Thyroid gland (tissue), 4 donors: Measurements from ENCODE around the gene FLAD1. TPM values are rescaled to one million over a fixed set of nuclear protein-coding genes. Genes with fewer than 3 reads are reported as not detected.

Source experiments
- DNase-seq, 2 donors: peaks; one replicate each; pipeline ENCODE4 v3.0.0-alpha.2; 2019
- H3K27ac ChIP-seq, 3 donors: fragments of 200-600 bp; sonication (generic); 1 replicate in 2 of 3; 2 replicates in 1 of 3; pipeline ENCODE4 v1.5.1; 2016 to 2019; ENCODE audit warnings: mild to moderate bottlenecking in 1 of 3, moderate library complexity in 1 of 3
- H3K27me3 ChIP-seq: fragments of 200-600 bp; sonication (generic); one replicate; pipeline ENCODE4 v1.5.1; 2019
- H3K36me3 ChIP-seq, 2 donors: fragments of 200-600 bp; sonication (generic); one replicate each; pipeline ENCODE4 v1.5.1; 2016 to 2019
- H3K4me1 ChIP-seq, 2 donors: fragments of 200-600 bp; sonication (generic); one replicate each; pipeline ENCODE4 v1.5.1; 2017 to 2019
- H3K4me3 ChIP-seq, 3 donors: fragments of 200-600 bp; sonication (generic); replicated peaks in 1 of 3; 1 replicate in 2 of 3; 2 replicates in 1 of 3; pipeline ENCODE4 v1.5.1; 2016; ENCODE audit warnings: mild to moderate bottlenecking in 1 of 3
- H3K9me3 ChIP-seq: fragments of 200-600 bp; sonication (generic); one replicate; pipeline ENCODE4 v1.5.1; 2017
- CTCF ChIP-seq, 6 experiments: fragments of 200-600 bp in 3 of 6; fragments of 450-650 bp in 3 of 6; sonication (generic) in 3 of 6; IDR thresholded peaks; one replicate each; pipeline ENCODE4 v1.5.1; 2016 to 2019; ENCODE audit warnings: antibody characterized with exemption in 6 of 6, mild to moderate bottlenecking in 2 of 6, inconsistent platforms in 1 of 6, moderate library complexity in 1 of 6
- POLR2A ChIP-seq, 2 donors: fragments of 450-650 bp; IDR thresholded peaks; one replicate each; pipeline ENCODE4 v1.6.1; 2017; ENCODE audit warnings: antibody characterized with exemption in 2 of 2, mild to moderate bottlenecking in 2 of 2, moderate library complexity in 1 of 2
- WGBS, 2 donors: methylation state at CpG; one replicate each; pipeline ENCODE4 v1.1.5; 2017; 5-methylcytosine and 5-hydroxymethylcytosine counted together
- intact Hi-C: fragments of 100-400 bp; cut with DNase I; formaldehyde crosslinking; loops from one replicate; pipeline ENCODE4 v1.15.1; 2023
- microRNA-seq: library from miRNA; unstranded; fragments of <30 nt; microRNA quantifications from one replicate; pipeline ENCODE4, GENCODE V29; 2016
- small RNA-seq: library from RNA; depleted of rRNA; stranded (forward); fragments of <200 nt; gene quantifications from one replicate; pipeline ENCODE3, GENCODE V24; 2016
- total RNA-seq, 4 donors: library from RNA; depleted of rRNA; stranded (reverse); fragments of >200 nt; gene quantifications; one replicate each; pipeline ENCODE4 v1.2.3, GENCODE V29; 2016

FLAD1 gene
- total RNA-seq, 4 donors from 2014 or later = 24.1 to 39.3 (median 31.1) TPM

- H3K4me3 ChIP-seq = no peak overlapping the region
- intact Hi-C loops = no loop called here
- TF ChIP-seq CTCF (IDR thresholded peaks at IDR 0.05) (no peak), POLR2A (IDR thresholded peaks at IDR 0.05) (no peak)
- no peaks in the 10 kb centered on the region for H3K27me3 ChIP-seq
- H3K4me1 ChIP-seq = peaks cover 0 to 18% of the 10 kb centered on the region in 2 donors
- H3K9me3 ChIP-seq = no peaks in the 10 kb centered on the region
- H3K36me3 ChIP-seq = no peaks in the 10 kb centered on the region
- 49 to 57% methylated on average over 8 of the region's 8 CpGs for WGBS, 2 donors
- DNase-seq = peak; percentile 48 to 56
- H3K27ac ChIP-seq = no peak overlapping the region
Observed at GRCh38 chr1:155038602-155039307, 55.6 kb downstream of the FLAD1 start.

DNA sequence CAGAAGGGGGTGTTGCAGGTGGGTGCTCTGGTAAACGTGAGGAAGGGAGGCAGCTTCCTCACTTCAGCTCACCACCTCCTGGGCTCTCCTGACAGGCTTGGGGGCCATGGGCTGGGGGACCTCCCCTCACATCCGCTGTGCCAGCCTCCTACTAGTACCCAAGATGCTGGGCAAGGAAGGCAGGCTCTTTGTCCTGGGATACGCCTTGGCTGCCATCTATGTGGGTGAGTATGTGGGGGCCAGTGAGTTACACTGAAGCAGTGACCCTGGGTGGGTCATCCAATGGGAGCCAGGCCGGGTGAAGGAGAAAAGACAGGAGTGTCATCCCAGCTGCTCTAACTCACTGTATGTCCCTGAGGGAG lies 56.1 kb downstream of the FLAD1 start:
- Histone ChIP-seq H3K27me3 (no peaks in the 10 kb centered on the region), H3K4me3 (no peak overlapping the region), H3K4me1 (peaks cover 0 to 18% of the 10 kb centered on the region in 2 donors), H3K36me3 (no peaks in the 10 kb centered on the region), H3K9me3 (no peaks in the 10 kb centered on the region), H3K27ac (no peak overlapping the region)
- intact Hi-C loops = no loop called here
- no peak for TF ChIP-seq POLR2A (IDR thresholded peaks at IDR 0.05)
- no peak for TF ChIP-seq CTCF (IDR thresholded peaks at IDR 0.05)
- DNase-seq = no peak
- WGBS, 2 donors = 77 to 78% methylated on average over 2 to 3 of the region's 4 CpGs

- intact Hi-C loops = no loop called here
- TF ChIP-seq CTCF (IDR thresholded peaks at IDR 0.05) (no peak), POLR2A (IDR thresholded peaks at IDR 0.05) (no peak)
- peak; percentile 44 to 56 for DNase-seq
- Histone ChIP-seq H3K27me3 (no peaks in the 10 kb centered on the region), H3K27ac (no peak overlapping the region), H3K36me3 (no peaks in the 10 kb centered on the region), H3K4me3 (no peak overlapping the region), H3K4me1 (peaks cover 0 to 28% of the 10 kb centered on the region in 2 donors), H3K9me3 (no peaks in the 10 kb centered on the region)
- WGBS, 2 donors = 63 to 75% methylated on average over 13 to 14 of the region's 14 CpGs
Observed at GRCh38 chr1:155040358-155041093, 57.4 kb downstream of the FLAD1 start.

Small RNA genes within 50 kb of the gene (microRNA-seq; reads per million reads assigned to microRNA genes)
- gene MIR4258 = not detected

Small RNA genes within 50 kb of the gene (small RNA-seq; reads per million reads assigned to genes)
- gene MIR4258 (not detected), gene RF00017 (not detected)

Other genes with a start within 250 kb of the FLAD1 start
- 1 to 10 TPM; 3.5 to 5.6 (median 4.4) TPM for gene KCNN3, start 113.1 kb upstream of the FLAD1 start, total RNA-seq
- 10 to 100 TPM; 15.0 to 28.2 (median 21.2) TPM for gene PMVK, start 46.6 kb upstream of the FLAD1 start, total RNA-seq
- 100 to 1,000 TPM; 139 to 205 (median 181) TPM for gene PBXIP1, start 27.2 kb upstream of the FLAD1 start, total RNA-seq
- gene PYGO2, start 21.6 kb upstream of the FLAD1 start, total RNA-seq = 10 to 100 TPM; 28.6 to 48.3 (median 42.9) TPM
- 100 to 1,000 TPM; 108 to 168 (median 123) TPM for gene SHC1, start 12.6 kb upstream of the FLAD1 start, total RNA-seq
- 10 to 100 TPM; 14.3 to 29.5 (median 22.6) TPM for gene CKS1B, start 8.7 kb upstream of the FLAD1 start, total RNA-seq
- gene LENEP, start 10.2 kb downstream of the FLAD1 start, total RNA-seq = not detected
- gene ZBTB7B, start 19.5 kb downstream of the FLAD1 start, total RNA-seq = 10 to 100 TPM; 35.7 to 89.8 (median 47.3) TPM
- 1 to 10 TPM in 1 of 4 donors, under 1 TPM in 2, not detected in 1; 0.33 to 4.2 (median 0.50) TPM for gene DCST2, start 50.4 kb downstream of the FLAD1 start, total RNA-seq
- gene DCST1, start 50.5 kb downstream of the FLAD1 start, total RNA-seq = under 1 TPM in 1 of 4 donors, not detected in 3; 0.24 TPM
- gene ADAM15, start 68.0 kb downstream of the FLAD1 start, total RNA-seq = 10 to 100 TPM; 51.3 to 75.5 (median 65.6) TPM
- gene EFNA4, start 80.4 kb downstream of the FLAD1 start, total RNA-seq = 10 to 100 TPM in 2 of 4 donors, 1 to 10 TPM in 2; 7.5 to 13.1 (median 9.9) TPM
- 1 to 10 TPM; 1.2 to 2.9 (median 2.0) TPM for gene EFNA3, start 95.5 kb downstream of the FLAD1 start, total RNA-seq
- 100 to 1,000 TPM in 1 of 4 donors, 10 to 100 TPM in 3; 56.1 to 129 (median 83.1) TPM for gene EFNA1, start 144.5 kb downstream of the FLAD1 start, total RNA-seq
- gene SLC50A1, start 152.5 kb downstream of the FLAD1 start, total RNA-seq = 10 to 100 TPM; 30.9 to 42.2 (median 32.7) TPM
- 100 to 1,000 TPM in 2 of 4 donors, 10 to 100 TPM in 2; 43.3 to 154 (median 94.8) TPM for gene DPM3, start 157.2 kb downstream of the FLAD1 start, total RNA-seq
- gene KRTCAP2, start 190.0 kb downstream of the FLAD1 start, total RNA-seq = 100 to 1,000 TPM in 3 of 4 donors, 10 to 100 TPM in 1; 79.8 to 263 (median 162) TPM
- under 1 TPM in 1 of 4 donors, not detected in 3; 0.45 TPM for gene TRIM46, start 190.5 kb downstream of the FLAD1 start, total RNA-seq
- 10 to 100 TPM in 3 of 4 donors, 1 to 10 TPM in 1; 8.5 to 25.7 (median 18.2) TPM for gene THBS3, start 224.6 kb downstream of the FLAD1 start, total RNA-seq
- 10 to 100 TPM; 37.9 to 75.5 (median 52.1) TPM for gene MTX1, start 225.4 kb downstream of the FLAD1 start, total RNA-seq